GM21423 (cell line): ENCODE measurements around the gene ATP8B1.
A peak's percentile ranks its signal among the peaks of the same experiment; 100 is the strongest.

Source experiments
- ATAC-seq: cut with Tn5 transposase; IDR thresholded peaks from one replicate; pipeline ENCODE4 v1.9.1; 2021; ENCODE audit warnings: mild to moderate bottlenecking, moderate library complexity; ENCODE audit not compliant: unreplicated experiment

Gene ATP8B1

DNA sequence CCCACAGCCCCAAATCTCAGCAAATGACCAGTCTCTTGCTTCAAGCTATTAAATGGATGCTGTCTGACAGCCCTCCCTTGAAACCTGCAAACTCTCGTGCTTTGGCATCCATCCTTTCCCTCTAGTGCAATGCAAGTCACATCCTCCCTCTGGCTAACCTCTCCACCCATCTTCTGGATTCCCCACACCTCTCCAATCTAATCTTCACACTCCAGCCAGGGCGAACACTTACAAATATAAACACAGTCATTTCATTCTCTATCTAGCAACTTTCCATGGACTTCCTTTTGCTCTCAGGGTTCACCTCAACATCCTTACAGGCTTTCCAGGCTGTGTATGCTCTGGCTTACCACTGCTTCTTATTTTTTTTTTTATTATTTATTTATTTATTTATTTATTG is 171.4 kb downstream of the ATP8B1 start:
- no peak for ATAC-seq

DNA sequence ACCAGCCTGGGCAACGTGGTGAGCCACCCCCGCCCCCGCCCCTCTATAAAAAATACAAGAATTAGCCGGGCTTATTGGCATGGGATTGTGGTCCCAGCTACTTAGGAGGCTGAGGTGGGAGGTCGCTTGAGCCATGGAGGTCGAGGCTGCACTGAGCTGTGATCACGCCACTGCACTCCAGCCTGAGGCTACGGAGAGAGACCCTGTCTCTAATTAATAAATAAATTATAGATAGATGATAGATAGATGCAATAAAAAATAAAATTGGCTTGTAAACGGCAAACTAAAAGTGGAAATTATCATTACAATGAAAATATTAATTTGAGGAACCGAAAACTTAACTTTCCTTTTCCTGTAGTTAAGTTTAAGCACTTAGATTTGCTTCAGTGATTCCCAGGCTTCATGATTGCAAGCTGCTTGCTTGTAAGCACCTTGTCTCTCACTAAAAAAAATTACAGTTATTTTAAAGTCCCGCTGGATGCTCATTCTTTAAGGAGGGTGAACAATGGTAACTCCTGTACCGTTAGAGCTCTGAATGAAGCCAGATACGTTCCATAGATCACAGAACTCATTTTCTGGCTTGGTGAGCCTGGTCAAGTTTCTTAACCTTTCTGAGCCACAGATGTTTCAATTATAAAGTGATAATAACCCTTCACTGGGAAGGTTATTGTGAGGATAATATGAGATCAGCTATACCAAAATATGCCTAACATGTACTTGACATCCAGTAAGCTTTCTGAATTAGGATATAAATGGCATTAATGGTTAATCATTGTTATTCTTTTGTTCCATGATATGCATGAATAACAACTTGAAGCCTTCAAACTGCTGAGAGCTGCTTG is 172.1 kb downstream of the ATP8B1 start:
- ATAC-seq: peak; percentile 43

DNA sequence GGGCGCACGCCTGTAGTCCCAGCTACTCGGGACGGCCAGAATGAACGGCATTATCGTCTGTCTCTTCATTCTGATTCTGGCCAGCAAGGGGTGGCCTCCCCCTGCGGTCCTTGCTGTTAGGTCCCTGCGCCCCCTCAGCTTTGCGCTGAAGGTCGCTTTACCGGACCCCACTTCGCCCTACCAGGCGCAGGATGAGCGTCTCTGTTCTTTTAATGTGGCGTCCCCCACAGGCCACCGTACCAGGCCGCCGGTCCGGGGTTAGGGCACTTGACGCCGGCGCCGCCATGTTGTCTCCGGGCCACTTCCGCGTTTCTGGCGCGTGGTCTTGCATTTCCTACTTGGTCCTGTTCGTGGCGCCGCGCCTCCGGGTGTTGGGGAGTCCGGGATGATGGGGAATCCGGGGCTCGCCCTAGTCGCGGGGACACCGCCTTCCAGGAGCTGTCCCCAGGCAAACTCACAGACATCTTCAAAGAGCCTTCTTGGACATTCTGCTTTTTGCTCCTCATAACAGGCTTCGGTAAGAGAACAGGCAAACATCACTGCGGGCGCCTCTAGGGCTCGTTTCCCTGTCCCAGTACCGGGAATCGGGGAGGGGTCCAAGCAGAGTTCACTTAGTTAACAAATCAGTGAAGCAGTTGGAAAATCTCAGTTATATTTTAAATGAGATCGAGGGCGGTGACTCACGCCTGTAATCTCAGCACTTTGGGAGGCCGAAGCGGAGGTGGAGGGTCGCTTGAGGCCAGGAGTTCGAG is 172.9 kb downstream of the ATP8B1 start:
- ATAC-seq: peak; percentile 92

DNA sequence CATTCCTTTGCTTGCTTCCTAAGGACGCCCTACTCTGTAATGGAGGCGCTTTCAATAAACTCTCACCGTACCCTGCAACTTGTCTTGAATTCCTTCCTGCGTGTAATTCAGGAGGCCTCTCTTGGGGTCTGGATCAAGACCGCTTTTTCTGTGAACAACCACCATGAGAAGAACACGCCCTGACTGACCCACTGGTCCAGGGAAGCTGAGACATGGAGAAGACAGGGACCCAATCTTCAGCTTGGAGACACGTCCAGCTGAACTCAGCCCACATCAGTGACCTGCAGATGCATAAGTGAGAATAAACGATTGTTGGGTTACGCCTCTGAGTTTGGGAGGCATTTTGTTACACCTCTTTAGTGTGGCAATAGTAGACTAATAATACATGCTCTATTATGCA is 173.7 kb downstream of the ATP8B1 start:
- no peak for ATAC-seq

DNA sequence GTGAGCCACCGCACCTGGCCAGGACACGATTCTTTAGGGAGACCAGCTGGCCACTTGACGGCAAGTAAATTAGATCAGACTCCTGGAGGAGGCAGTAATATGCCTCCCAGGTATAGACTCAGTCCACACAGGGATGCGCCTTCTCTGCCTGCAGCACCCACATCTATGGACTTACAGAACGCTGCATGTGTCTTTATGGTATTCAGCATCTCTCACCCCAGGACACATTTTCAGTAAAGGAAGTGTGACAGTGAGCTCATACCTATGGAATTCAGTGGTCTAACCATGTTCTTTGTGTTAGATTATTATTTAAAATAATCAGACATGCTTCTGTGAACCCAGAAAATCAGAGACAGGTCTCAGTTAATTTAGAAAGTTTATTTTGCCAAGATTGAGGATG is 175.6 kb downstream of the ATP8B1 start:
- no peak for ATAC-seq

DNA sequence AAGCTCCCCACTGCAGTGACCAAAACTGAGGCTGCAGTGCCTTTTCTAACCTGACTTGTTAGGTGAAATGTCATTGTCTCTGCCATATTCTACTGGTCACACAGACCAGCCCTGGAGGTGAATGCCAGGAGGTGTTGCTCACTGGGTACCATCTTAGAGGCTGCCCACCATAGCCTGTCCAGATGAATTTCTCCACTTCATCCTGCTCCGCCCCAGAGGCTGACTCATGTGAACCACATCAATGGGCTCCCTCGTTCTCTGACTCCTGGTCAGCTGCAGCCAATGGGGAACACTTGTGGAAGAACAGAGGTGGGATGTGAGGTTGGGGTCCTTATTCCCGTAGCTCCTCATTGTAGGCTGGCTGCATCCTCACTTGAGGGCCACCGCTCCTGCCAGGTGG is 178.1 kb downstream of the ATP8B1 start:
- no peak for ATAC-seq

DNA sequence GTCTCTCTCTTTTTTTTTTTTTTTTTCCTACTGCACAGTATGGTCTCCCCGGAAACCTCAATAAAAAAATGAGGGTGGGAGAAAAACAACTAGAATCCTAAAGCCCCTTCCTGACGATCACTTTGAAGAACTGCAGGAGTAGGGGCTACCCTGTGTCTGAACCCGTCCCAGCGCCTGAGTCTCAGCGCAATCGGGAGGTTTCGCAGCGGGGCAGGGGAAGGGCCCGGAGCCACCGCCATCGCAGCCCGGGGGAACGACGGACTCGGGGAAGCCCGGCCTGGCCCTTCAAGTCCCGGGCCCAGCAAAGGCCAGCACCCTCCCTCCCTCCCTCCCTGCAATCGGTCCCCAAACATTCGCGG is 181.9 kb downstream of the ATP8B1 start:
- peak; percentile 18 for ATAC-seq

DNA sequence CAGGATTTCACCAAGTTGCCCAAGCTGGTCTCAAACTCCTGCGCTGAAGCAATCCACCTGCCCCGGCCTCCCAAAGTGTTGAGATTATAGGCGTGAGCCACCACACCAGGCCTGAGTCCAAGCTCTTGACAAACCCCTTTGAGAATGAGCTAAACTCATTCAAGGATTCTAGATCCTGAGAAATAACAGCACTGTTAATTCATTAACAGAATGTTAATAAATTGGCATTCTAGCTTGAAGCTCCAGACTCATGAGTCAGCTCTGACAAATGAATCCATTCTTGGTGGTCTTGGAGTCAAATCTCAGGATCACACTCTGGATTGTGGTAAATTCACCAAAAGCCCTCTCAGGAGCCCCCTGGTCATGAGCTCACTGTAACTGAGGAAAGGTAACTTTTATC is 183.2 kb downstream of the ATP8B1 start:
- no peak for ATAC-seq

DNA sequence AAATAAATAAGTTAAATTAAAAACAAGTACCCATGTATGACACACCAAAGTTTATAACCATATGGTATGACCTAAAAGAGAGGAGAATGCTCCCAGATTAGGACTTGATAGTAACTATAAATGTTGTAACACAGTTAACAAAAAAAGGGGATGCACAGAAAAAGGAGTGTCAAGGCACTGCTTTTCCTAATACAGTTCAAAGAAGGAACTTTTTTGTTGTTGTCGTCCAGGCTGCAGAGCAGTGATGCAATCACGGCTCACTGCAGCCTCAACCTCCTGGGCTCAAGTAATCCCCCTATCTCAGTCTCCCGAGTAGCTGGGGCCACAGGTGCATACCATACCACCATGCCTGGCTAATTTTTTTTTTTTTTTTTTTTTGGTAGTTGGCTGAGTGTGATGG is 184.2 kb downstream of the ATP8B1 start:
- no peak for ATAC-seq

DNA sequence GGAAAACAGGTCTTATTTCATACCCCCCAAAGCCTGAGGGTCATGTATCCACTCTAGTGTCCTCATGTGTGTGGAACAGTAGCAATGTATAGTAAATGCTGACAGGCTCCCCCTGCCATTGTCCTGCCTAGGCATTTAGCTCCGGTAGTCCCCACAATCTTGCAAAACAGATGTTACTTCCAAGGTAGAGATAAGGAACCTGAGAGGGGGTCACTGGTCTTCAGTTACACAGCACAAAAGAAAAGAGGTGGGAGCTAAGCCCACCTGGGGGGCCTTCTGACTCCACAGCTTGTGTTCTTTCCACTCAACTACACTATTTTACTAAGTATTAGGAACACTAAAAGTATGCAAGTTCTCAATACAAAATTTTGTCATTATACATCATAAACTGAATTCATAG is 199.2 kb downstream of the ATP8B1 start:
- no peak for ATAC-seq
